ENCODE data around the gene FN1.
A peak's percentile ranks its signal among the peaks of the same experiment; 100 is the strongest.
"Not testable (repeated sequence)": the region's sequence is repeated elsewhere in the genome, so short reads cannot be mapped to it uniquely, and the experiment has no call there.

The FN1 gene

DNA sequence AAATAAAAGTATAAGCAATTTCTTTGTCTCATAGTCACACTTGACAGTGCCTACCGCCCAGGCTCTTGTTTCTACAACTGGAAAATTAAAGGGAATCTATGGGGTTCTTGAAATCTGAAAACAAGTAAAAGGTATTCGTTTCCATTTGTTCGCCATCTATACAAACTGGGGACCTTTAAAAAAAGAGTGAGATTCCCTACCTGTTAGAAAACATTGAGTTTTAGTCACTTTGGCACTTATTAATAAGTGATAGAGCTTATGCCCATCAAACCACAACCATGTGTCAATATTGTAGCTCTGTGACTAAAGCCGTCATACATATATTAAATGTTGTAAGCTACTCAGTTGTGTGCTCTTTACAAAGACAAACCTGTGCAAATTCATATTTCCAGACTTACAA is 13.2 kb downstream of the FN1 start:
- DNase-seq: no peak

DNA sequence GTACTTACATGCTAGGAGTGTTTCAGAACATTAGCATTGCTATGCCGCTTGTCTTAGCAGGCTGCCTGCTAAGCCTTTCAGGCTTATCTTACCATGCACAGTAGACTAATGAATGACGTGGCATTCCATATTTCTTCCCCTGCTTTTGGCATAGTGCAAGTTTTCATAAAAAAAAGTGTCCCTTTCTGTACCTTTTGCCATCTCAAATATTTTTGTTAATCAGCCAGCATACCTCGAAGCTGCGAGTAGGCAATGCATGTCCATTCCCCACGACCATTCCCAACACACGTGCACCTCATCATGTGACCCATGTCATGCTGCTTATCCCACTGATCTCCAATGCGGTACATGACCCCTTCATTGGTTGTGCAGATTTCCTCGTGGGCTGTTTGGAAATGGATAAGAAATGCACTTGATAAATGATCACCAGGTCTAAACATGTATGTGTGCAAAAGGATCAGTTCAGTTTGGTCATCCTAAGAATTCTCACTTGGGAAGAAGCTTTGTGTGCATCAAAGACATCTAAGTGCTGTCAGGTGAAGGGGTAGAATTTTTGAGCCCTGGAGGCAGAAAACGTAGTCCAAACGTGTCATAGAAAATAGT is 13.9 kb downstream of the FN1 start:
- DNase-seq: no peak

DNA sequence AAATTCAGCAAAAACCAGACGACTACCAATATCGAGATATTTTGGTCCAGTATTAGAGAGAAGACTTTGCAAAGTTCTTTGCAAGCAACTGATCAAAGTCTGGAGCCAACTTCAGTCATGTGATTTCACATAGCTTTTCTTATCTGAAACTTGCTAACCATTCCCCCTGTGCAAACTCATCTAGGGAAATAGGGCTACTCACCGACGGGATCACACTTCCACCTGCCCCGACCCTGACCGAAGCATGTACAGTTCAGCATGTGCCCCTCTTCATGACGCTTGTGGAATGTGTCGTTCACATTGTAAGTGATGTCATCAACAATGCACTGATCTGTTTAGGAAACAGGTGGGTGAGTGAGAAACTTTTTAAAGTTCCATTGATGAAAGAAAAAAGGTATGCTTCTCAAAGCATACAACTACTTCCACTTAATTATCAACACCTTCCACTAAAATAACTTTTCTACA is 15.4 kb downstream of the FN1 start:
- no peak for DNase-seq

DNA sequence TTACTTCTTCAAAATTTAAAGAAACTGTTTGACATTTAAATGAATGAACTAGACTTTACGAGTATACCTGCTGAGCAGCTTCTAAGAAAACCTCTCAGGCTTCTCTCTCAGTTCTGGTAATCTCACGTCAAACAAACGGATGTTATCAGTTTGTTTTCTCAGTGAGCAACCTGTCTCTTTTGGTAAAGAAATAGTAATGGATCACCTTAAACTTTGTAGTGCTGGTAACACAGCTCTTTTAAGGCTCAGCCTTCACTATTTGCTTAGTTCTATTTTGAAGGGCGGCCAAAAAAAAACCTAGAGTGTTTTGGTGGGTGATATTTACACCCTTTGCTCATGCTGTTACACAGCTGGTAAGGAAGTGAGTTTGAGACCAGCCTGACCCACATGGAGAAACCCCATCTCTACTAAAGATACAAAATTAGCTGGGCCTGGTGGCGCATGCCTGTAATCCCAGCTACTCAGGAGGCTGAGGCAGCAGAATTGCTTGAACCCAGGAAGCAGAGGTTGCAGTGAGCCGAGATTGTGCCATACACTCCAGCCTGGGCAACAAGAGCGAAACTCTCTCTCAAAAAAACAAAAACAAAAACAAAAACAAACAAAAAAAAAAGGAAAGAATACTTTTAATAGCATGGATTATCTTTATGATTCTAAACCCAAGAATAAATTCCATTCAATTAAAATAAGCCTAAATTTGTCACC is 15.9 kb downstream of the FN1 start:
- DNase-seq: peak; percentile 71

DNA sequence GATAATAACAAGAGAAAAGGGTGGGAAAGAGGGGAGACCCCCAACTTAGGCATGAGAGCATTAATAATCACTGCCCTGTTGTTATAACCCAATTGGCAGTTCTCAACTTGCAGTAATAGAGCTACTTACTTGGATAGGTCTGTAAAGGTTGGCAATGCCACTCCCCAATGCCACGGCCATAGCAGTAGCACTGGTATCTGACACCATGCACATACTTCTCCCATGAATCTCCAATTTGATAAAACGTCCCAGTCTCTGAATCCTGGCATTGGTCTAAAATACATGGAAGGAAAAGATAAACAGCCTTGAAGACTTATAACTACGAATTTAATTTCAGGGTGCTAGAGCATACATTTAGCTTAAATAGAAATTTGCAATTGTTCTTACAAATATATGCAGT is 16.8 kb downstream of the FN1 start:
- peak; percentile 9 for DNase-seq

DNA sequence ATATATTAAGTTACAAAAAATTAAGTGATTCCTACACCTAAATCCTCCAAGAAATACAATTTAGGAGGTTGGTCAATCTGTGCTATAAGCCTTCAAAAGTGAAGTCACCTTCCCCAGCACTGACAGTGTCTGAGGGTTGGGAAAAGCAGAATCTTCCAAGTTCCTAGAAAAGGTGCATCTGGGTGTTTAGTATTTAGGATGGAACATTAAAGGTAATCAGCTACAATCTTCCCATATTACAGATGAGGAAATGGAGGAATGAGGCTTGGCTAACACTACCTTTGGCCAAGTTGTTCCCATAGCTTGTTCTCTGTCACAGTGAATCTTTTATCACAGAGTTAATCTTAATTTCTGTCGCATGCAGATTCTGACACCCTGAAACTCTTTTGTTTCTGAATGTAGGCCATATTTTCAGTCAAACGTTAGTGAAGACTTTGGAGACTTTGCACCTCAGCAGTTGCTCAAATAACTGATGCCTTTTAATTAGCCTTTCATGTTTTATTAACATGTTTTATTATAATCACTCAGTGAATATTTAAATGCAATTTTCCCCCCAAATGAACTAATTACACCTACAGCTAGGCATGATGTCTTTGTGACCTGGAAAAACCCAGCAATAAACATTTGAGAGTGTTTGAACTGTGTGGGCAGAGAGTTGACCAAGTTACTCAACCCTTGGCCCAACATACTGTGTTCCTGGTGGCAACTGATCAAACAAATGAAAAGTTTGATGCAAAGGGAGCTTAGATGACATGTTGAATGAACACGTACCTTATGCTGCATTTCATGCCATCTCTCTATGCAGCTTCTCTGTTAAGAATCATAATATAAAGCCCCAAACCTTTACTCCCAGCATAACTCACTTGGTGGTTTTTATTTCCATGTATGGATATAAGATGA is 17.6 kb downstream of the FN1 start:
- DNase-seq: peak; percentile 55

DNA sequence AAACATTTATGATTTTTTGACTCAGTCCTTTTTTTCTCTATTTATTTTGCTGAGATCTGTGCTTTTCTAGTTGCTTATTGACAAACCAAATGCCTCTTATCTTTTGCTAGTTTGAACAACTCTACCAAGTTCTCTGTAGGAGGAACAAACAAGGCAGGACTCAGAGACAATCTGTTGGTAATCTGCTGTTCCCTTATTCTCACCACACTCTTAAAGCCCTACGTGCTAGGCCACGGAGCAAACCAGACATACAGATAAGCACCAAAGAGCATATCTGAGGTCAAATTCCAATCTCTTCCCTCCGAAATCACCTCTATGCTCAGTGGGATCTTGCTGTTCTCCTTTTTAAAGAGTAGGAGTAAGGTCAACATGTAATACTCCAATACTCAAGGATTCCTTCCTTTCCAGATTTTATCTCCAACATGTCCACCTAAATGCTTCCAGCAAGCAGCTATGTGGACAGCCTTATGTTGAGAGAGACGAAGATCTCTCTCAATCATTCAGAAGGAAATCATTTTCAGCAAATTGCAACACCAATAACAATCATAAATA is 18.4 kb downstream of the FN1 start:
- no peak for DNase-seq

- DNase-seq: no peak
Measured at GRCh38 chr2:215416656-215417055, 19.2 kb downstream of the FN1 start.

- DNase-seq: no peak
Measured at GRCh38 chr2:215415820-215416577, 19.9 kb downstream of the FN1 start.

GRCh38 chr2:215415218-215415617 is 20.6 kb downstream of the FN1 start:
- no peak for DNase-seq

DNA sequence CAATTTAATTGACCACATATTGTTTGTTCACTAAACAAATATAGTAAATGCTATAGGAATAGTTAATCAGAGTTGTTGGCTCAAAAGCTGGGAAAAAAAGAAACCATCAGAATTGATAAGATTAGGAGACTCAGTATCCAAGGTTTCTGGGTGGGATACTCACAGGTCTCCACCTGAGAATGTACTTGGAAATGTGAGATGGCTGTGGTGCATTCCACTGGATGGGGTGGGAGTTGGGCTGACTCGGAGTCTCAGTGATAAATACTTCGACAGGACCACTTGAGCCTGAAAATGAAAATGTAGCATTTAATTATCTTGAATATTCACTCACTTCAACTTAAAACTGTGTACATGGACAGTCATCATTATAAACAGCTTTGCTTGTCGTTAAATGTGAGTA is 21.2 kb downstream of the FN1 start:
- no peak for DNase-seq

DNA sequence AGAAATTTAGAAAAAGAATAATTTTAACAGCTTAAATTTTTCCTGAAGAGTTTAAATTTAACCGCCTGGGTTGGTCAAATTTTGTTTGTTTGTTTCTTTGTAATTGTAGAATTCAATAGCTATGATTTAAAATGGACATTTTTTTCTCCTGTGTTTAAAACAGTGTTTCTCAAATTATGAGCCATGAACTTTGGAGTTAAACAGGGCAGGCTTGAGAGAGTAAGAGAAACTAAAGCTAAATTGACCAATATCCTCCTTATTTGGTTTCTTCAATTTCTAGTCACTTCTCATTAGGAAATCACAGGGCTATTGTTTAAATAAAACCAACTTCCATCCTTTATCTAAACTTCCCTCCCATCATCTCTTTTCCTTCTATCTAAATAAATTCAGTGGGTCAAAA is 21.9 kb downstream of the FN1 start:
- DNase-seq: no peak

GRCh38 chr2:215413484-215413777 is 22.4 kb downstream of the FN1 start:
- no peak for DNase-seq

DNA sequence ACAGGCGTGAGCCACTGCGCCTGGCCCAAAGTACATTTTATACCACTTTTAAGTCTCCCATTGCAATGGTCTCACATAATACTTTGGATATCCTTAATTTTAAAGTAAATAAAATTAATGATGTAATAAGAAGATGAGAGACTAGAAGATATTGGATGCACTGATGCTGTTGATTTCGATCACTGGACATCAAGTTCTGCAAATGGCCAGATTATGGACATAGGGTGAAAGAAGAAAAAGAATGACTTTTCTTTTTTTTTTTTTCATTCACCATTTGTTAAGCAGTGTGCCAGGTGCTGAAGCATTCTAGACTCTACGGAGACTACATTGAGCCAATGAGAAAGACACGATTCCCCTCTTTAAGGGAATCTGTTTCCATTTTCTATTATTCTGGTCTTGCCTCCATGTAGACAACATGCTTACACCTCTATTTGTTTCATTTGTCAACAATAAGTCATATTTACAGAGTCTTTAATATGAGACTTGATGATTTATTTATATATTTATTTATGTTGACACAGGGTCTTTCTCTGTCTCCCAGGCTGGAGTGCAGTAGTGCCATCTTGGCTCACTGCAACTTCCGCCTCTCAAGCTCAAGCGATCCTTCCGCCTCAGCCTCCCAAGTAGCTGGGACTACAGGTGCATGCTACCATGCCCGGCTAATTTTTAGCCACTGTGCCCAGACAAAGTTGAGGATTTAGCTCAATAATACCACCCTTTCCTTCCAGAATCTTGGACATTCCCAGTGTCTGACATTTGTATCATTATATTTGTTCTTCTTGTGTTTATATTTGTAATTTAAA is 23.7 kb downstream of the FN1 start:
- no peak for DNase-seq

DNA sequence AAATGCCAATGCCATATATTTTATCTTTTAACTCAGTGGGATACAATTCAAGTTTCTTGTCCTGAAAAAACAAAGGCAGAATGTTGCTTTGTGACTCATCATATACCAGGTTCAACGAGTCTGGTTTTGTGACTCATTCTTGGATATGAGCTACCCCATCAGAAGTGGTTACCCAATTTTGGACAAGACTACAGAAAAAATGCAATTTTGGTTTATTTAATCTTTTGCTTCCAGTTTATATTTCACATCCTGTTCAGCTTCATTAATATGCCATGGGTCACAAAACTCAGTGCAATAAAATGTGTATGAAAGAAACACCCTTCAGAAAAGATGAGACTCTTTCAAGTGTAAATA is 25.0 kb downstream of the FN1 start:
- DNase-seq: peak; percentile 45

DNA sequence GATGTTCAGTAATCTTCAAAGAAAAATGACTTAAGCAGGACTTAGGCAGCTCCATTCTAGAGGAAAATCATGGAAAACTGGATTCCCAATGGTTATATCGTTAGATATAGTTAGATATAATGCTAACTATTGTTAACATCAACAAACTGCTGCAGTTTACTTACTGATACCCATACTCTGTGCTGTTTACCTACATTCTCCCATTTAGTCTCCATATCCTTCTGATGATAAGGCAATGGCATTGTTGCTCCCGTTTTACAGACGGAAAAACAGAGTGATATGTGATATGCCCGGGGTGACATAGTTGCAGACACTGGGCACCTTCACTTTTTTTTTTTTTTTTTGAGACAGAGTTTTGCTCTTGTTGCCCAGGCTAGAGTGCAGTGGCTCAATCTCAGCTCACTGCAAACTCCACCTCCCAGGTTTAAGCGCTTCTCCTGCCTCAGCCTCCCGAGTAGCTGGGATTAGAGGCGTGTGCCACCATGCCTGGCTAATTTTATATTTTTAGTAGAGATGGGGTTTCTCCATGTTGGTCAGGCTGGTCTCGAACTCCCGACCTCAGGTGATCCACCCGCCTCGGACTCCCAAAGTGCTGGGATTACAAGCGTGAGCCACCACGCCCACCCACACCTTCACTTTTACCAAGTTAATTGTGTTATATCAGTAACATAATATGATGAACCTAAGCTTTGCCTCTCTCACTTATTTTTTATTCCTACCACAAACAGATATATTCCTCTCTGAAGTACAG is 25.5 kb downstream of the FN1 start:
- DNase-seq: not testable (repeated sequence)

- no peak for DNase-seq
Measured at GRCh38 chr2:215409331-215410127, 26.3 kb downstream of the FN1 start.

DNA sequence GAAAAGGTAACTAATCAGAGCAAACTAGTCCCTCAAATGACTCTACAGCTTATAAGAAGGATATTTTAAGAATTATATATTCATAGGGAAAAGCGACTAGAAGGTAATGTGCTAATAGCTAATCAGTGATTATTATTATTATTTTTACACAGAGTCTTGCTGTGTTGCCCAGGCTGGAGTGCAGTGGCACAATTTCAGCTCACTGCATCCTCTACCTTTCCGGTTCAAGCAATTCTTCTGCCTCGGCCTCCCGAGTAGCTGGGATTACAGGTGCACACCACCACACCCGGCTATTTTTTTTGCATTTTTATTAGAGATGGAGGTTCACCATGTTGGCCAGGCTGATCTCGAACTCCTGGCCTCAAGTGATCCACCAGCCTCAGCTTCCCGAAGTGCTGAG is 27.4 kb downstream of the FN1 start:
- DNase-seq: not testable (repeated sequence)

GRCh38 chr2:215407590-215408264 is 28.1 kb downstream of the FN1 start:
- DNase-seq: no peak

DNA sequence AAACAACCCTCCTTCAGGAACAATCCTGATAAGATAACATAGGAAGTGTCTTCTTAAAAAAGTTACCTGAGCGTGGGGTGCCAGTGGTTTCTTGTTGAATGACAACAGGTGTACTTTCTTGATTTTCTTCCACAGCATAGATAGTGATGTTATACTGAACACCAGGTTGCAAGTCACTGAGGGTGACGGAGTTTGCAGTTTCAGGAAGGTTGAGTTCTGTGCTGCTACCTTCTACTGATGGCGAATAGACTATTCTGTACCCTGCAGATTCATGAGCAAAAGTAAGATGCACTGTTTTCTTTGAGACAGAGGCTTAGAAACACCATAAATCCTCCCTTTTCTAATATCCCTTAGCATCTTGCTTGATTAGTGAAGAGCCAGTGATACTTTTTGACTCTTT is 28.8 kb downstream of the FN1 start:
- DNase-seq: no peak
